Activated CD4-positive, alpha-beta T cell treated with anti-CD3 and anti-CD28 coated beads, Interleukin-2, Interleukin-6, amounts not matched to agents 100 ng/mL and 50 ng/mL, durations not matched to agents 16 hours and 8 hours (primary cell): ENCODE measurements around the gene EPB41L4A.

Experiments used
- DNase-seq: peaks from one replicate; pipeline ENCODE4 v3.0.0-alpha.2; 2020

The EPB41L4A gene

DNA sequence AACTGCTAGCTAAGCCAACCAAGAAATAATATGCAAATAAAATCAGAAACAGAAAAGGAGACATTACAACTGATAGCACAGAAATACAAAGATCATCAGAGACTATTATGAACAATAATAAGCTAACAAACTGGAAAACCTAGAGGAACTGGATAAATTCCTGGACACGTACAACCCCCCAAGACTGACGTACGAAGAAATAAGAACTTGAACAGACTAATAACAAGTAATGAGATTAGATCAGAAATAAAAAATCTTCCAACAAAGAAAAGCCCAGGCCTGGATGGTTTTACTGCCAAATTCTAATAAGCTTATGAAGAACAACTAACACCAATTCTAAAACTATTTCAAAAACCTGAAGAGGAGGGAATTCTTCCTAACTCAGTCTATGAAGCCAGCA, 67.9 kb downstream of the EPB41L4A start:
- no peak for DNase-seq

DNA sequence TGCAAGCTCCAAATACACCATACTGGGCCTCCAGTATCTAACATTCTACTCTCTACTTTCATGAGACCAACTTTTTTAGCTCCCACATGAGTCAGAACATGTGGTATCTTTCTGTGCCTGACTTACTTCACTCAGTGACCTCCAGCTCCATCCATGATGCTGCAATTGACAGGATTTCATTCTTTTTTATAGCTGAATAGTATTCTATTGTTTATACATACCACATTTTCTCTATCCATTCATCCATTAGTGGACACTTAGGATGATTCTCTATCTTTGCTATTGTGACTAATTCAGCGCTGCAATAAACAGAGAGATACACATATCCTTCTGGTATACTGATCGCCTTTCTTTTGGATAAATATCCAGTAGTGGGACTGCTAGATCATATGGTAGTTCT, 68.5 kb downstream of the EPB41L4A start:
- DNase-seq: no peak

DNA sequence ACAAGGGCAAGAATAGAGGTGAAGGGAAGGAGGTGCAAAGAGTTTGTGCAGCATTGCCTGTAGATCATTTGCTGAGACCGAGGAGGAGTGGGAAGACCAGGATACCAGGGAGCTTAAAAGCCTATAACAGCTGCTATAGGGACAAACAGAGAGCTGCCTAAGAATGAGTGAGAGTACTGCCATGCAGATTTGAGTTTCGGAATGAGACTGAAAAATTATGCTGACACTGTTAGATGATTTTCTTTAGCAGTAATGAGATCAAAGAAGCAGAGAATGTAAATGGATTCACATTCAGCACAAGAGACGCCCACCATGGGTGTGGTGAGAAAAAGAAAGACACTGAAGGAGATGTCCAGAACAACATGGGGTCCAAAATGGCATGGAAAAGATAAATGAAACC, 69.7 kb downstream of the EPB41L4A start:
- no peak for DNase-seq

- DNase-seq: no peak
Observed at GRCh38 chr5:112348915-112349314, 70.2 kb downstream of the EPB41L4A start.

GRCh38 chr5:112348387-112348786, 70.7 kb downstream of the EPB41L4A start:
- no peak for DNase-seq

DNA sequence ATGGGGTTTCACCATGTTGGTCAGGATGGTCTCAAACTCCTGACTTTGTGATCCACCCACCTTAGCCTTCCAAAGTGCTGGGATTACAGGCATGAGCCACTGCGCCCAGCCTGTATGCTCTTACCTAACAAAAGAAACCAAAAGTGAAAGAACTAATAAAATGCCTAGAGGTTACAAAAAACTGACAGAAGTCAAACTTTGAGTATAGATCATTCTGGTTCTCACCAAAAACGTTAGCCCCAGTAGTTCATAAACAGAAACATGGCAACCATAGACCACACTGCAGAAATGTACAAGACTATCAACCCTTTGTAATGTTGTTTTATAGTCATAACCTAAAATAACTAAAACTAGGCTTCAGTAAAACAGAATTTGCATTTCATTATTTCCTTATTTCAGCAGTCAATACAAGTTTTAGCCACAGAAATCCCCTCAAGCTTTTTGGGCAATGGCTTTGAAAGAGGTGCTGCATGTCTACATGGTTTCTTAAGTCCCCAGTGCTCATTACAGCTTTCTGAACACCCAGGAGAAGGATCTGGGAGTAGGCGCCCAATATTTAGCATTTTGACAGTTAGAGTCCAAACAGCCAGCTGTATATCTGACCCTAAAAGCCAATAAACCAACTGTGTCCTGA, 72.5 kb downstream of the EPB41L4A start:
- DNase-seq: no peak

DNA sequence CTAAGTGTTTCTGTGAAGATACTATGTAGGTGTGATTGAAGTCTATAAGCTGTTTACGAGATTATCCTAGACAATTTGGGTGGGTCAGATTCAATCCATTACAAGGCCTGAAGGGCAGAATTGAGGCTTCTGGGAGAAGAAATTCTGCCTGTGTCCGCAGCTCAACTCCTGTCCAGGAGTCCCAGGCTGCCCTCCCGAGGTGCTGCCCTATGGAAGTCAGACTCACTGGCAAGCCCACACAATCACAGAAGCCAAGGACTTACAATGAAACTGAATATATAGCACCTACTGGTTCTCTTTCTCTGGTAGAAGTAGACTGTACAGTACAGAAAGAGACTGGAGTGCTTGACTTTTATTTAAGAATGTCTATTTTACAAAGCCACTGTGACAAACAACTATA, 74.5 kb downstream of the EPB41L4A start:
- no peak for DNase-seq

- no peak for DNase-seq
Observed at GRCh38 chr5:112342389-112342788, 76.7 kb downstream of the EPB41L4A start.

- DNase-seq: no peak
Observed at GRCh38 chr5:112339761-112340160, 79.3 kb downstream of the EPB41L4A start.

GRCh38 chr5:112338681-112339337, 80.3 kb downstream of the EPB41L4A start:
- DNase-seq: no peak

DNA sequence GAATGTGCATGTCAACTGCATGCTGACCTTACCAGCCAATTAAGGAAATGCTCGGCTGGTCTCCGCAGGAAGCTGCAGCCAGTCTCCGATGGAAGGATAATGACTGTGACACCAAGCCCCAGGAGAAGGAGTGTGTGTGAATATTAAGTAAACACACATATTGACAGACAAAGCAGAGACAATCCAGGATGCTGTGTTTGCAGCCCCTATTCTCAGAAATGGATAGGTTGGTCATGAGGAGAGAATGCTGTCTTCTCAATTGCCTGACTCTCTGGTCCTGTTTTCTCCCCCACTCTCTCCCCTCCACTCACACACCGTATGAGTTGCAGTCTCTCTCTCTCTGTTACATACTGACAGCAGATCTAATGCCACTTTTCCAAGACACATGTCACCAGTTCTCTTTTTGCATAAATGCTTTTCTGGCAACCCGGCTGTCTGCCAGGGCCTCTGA, 85.7 kb downstream of the EPB41L4A start:
- DNase-seq: no peak

- no peak for DNase-seq
Observed at GRCh38 chr5:112331892-112332291, 87.2 kb downstream of the EPB41L4A start.

DNA sequence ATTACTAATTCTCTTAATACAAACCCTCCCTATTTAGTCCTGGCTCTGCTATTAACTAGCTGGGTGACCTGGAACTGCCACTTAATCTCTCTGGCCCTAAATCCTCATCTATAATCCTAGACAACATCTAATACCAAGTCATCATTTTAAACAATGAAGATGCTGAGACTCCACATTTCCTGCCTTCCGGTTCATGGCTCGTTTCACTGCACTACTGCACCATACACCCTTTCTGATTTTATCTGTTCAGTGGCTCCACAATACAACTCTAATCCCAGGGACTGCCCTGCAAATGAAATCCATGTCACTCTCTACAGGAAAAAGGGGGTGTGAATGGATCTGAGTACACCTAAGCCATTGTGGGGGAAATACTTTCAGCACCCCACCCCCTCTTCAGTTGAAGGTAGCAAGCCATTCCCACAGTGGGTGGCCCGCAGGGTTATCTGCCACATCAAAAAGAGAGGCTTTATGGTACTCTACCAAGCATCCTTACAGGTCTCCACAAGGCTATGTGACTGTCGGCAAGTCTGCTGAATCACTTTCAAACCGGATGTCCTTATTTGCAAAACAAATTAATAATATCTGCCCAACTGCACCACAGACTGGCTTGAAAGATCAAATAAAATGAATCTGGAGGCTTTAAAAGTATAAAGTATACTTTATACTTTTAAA, 89.5 kb downstream of the EPB41L4A start:
- peak; percentile 16 for DNase-seq

DNA sequence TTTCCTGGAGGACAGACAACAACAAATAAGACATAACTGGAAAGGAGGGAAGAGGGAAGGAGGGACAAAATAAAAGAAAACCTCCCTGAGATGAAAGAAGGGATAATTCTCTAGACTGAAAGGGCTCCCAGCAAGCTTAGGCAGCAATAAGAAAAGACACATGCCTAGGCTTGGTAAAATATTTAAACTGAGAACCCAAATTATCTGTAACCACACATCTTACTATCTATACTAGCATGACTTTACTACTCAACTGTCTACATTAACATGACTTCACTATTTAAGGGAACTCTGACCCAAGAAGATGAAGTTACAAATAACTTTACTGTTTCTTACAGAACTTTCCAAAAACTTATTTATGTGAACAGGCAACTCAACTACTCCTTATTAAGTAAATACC, 95.9 kb downstream of the EPB41L4A start:
- no peak for DNase-seq

GRCh38 chr5:112320408-112320807, 98.7 kb downstream of the EPB41L4A start:
- no peak for DNase-seq

DNA sequence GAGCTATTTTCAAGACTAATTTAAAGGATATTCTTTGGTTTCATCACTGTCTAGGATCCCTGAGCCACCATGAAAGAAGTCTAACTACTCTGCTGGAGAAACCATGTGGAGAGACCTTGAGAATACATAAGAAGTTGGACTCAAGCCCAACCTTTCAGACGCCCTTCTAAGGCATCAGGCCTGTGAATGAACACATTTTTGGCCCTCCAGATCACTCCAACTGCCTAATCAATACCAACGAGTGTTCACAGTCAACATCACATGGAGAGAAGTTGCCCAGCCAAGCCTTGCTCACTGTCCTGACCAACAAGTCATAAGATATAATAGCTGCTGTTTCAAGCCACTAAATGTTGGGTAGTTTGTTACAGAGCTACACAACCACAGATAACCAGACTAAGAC, 100.7 kb downstream of the EPB41L4A start:
- no peak for DNase-seq

DNA sequence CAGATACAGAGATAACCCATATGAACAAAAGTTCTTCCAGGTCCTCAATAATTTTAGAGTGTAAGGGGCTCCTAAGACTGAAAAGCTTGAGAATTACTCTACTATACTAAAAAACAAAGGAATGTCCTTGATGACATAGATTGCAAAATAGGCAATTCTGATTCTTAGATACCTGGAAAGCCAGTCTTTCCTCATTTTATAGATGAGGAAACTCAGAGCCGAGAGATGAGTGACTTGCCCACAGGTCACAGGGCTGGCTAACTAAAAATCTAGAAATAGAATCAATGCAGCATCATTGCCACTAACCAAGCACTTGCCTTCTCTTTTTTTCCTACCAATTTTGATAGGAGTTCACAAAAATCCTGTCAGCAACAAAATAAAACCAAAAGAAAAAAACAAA, 101.2 kb downstream of the EPB41L4A start:
- DNase-seq: no peak

GRCh38 chr5:112316731-112317130, 102.3 kb downstream of the EPB41L4A start:
- no peak for DNase-seq

DNA sequence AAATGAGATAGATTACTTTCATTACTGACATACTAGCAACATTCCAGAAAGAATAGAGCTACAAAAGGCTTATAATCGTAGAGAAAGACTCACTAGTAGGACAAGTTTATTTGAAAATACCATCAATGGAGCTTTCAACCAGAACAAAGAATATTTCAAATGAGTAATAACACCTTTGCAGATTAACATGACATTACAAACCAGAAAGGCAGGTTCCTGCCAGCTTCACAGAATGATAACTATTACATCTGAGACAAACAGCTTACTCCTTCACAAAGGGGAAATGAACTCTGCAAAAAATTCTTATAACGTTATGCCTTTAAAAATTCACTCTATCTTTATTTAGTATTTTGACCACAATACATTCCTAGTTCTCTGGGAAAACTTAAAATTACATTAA, 103.1 kb downstream of the EPB41L4A start:
- DNase-seq: no peak

DNA sequence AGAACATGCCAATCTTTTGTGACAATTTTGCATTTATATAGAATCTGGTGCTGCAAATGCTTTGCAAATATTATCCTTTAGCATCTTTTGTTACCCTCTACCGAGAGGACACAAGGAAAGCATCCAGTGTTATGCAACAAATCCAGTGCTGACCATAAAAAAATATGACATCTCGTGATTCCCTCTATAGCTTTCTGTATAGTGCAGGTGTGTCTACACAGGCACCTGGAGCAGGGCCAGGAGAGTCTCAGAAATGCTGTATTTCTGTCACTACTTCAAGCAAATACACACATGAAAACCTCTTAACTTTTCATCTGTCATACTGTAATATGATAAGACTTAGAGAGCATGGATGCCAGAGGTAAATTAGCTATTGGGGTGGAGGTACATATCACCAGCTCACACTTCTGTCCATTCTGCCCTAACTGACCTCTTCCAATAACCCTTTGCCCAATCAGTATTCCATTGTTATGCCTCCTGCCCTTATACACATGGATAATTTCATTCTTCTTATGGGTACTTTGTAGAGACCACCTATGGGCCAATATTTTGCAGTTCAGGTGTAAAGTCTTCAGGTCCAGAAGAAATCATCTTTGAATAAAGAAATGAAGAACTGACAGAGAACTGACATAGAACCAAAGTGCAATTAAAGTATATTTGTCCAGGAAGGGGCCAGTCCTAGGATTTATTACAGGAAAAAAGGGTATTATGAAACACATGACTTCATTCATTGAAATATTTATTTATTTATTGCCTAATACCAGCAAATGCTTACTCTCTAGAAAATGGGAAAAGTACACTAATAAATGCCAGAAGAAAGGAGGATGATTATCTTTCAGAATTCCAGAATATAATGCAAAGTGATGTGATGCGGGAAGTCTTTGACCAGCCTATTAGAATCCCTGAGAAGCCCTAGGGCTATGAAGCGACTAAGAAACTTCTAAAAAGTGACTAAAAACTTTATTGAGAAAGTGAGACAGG, 106.5 kb downstream of the EPB41L4A start:
- no peak for DNase-seq

- DNase-seq: no peak
Observed at GRCh38 chr5:112310746-112311145, 108.3 kb downstream of the EPB41L4A start.

- DNase-seq: no peak
Observed at GRCh38 chr5:112308608-112309007, 110.5 kb downstream of the EPB41L4A start.

- DNase-seq: no peak
Observed at GRCh38 chr5:112306956-112307355, 112.1 kb downstream of the EPB41L4A start.
